Fibroblast of peridontal ligament (primary cell): ENCODE data around the gene GPC1.

Source experiments
- DNase-seq: peaks from one replicate; pipeline ENCODE4 v3.0.0-alpha.2; 2010; ENCODE audit errors: extremely low read depth

The GPC1 gene

DNA sequence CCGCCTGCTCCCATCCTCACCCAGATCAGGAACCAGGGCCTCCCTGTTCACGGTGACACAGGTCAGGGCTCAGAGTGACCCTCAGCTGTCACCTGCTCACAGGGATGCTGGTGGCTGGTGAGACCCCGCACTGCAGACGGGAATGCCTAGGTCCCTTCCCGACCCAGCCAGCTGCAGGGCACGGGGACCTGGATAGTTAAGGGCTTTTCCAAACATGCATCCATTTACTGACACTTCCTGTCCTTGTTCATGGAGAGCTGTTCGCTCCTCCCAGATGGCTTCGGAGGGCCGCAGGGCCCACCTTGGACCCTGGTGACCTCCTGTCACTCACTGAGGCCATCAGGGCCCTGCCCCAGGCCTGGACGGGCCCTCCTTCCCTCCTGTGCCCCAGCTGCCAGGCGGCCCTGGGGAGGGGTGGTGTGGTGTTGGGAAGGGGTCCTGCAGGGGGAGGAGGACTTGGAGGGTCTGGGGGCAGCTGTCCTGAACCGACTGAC is 31.7 kb downstream of the GPC1 start:
- no peak for DNase-seq

DNA sequence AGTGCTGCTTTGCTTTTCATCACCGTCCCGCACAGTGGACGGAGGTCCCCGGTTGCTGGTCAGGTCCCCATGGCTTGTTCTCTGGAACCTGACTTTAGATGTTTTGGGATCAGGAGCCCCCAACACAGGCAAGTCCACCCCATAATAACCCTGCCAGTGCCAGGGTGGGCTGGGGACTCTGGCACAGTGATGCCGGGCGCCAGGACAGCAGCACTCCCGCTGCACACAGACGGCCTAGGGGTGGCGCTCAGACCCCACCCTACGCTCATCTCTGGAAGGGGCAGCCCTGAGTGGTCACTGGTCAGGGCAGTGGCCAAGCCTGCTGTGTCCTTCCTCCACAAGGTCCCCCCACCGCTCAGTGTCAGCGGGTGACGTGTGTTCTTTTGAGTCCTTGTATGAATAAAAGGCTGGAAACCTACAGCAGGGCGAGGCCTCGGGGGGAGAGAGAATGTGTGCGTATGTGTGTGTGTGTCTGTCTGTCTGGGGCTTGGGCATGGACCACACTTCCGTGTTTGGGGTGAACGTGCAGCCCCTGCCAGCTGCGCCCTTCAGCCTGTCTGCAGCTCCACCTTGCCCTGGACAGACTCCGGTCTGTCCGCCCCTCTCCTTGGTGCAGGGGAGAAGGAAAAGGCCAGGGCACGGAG is 32.3 kb downstream of the GPC1 start:
- no peak for DNase-seq

DNA sequence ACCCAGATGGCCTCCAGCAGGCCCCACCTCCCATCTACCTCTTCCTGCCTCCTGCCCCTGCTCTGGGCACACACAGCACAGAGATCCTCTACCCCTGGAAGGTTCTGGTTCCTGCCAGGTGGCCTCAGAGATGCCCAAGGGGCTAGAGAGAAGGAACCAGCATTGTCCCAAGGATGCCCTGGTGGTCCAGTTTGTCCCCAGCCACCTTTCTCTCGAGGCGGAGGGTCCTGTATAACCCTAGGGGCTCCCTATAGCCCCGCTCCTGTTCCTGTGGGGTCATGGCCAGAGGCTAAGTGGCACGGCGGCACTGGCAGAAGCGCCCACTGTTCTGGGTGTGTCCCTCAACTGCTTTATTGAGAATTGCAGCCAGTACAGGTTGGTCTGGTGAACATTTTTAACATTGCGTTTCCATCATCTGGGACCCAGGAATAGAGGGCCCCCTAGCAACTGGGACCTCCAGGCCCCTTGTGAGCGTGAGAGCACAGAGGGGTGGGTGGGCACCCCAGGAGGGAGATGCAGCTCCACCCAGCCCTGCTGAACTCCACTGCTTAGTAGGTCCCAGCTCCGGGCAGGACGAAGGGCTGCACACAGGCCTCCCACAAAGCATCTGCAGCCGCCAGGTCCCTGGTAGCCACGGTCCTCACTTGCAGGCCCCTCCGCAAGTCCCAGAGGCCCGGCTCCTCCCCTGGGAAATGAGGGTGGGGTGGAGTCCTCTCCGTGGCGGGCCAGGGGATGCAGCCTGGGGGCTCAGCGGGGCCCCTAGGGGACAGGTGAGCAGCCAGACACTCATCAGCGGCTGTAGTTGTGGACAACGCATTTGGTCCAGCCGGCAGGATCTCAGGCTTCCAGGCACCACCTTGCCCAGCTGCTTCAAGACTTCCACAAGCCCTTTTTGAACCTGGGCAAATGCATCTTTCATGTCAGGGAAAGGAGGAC is 33.1 kb downstream of the GPC1 start:
- DNase-seq = no peak

DNA sequence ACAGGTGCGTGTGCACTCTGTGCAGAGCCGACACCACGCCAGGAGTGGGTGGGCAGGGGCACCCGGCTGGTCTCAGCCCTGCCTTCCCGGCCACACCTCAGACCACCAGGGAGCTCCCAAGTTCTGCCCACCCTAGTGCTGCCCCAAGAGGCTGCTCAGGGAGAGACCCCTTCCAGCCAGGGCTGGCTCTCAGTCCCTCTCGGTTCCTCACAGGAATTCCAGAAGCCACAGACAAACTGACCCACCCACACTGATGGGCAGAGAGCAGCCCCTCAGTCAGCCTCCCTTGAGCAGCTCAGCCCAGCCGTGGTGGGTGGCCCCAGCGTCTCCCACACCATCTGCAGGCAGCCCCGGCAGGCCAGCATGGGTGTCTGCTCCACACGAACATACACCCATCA is 33.8 kb downstream of the GPC1 start:
- DNase-seq = no peak

DNA sequence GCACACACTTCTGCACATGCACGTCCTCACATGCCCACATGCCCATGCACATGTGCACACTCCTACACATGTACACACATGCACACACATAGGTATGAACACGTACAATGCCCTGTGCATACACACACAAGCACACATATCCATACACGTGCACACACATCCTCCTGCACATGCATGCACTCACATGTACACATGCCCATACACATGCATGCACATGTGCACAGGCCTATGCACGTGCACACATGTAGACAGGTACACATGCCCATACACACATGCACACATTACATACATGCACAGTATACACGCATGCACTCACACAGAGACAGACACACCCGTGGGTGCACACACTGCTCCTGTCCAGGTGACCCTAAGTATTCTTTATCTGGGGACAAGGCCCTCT is 34.3 kb downstream of the GPC1 start:
- no peak for DNase-seq

DNA sequence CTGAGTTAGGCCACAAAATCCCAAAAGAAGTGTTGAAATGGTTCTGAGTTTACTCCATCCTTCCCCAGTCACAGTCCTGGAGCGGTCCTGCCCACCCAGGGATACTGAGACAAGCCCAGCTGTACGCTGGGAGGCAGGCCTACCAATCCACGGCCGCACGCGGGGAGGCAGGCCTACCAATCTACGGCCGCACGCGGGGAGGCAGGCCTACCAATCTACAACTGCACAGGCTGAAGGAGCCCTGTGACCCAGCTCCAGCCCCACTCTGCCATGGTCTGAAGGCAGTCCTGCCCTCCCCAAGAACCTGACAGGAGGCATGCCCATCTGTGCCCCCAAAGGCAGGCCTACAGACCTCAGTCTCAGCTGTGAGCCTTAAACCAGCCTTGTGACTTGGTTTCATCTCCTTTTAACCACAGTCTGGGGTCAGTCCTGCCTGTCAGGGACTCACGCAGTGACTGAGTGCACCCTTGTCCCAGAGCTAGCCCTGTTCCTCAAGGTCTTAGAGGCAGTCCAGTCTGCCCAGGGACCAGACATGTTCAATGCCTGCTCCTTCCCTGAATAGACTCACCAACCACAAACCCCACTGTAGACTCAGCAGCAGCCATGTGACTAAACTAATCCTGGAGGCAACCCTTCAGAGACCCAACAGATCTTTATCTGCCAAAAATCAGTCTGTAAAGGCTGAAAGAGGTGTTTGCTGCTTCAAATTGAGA is 36.8 kb downstream of the GPC1 start:
- no peak for DNase-seq

DNA sequence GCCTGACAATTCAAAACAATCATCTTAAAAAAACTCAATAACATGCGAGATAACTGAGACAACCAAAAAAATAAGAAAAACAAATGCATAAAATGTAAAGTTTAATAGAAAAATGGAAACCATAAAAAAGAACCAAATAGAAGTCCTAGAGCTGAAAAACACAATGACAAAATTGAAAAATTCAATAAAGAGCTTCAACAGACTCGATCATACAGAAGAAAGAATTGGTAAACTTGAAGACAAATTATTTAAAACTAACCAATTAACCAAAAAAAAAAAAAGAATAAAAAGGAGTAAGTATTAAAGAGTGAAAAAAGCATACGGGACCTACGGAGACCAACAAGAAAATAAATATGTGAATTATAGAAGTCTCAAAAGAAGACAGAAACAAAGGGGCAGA is 37.7 kb downstream of the GPC1 start:
- peak; percentile 6 for DNase-seq

DNA sequence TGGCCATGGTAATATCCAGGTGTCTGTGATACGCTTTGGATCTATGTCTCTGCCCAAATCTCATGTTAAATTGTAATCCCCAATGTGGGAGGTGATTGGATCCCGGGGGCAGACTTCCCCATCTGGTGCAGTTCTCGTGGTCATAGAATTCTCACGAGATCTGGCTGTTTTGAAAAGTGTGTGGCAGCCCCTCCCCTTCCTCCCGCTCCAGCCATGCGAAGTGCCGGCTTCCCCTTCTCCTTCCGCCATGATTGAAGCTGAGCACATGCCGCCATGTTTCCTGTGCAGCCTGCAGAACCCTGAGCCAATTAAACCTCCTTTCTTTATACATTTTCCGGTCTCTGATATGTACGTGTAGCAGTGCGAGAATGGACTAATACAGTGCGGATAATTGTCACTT is 42.5 kb downstream of the GPC1 start:
- no peak for DNase-seq

DNA sequence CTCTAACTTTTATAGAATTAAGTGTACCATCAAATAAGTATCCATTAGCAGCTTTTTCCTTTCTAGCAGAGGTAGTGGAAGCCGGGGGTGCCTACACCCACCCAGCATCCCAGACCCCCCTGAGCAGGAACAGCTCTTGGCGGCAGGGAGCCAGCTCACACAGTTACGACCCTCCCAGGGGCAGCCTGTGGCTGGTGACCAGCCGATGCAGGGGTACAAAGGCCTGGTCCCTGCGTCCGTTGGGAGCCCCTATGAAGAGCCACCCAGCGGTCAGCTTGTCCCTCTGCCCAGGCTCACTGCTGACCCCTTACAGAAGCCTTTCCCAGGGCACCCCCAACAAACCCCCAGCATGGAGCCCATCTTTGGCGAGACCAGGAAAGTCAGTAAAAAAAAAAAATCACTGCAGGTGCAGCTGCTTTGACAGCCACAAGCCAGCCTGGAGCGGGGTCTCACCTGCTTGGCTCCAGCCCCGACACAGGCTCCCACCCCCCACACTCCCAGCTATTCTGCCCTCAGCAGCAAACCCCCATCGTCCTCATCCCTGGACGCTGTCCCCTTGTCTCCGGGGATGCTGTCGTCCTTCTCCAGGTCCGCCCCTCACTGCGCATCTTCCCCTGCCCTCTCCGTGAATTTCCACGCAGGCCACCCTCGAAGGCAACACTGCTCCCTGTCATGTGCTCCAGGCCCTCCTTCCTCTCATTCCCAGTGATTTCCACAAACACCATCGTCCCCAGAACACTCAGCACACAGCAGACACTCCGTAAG is 43.1 kb downstream of the GPC1 start:
- no peak for DNase-seq

DNA sequence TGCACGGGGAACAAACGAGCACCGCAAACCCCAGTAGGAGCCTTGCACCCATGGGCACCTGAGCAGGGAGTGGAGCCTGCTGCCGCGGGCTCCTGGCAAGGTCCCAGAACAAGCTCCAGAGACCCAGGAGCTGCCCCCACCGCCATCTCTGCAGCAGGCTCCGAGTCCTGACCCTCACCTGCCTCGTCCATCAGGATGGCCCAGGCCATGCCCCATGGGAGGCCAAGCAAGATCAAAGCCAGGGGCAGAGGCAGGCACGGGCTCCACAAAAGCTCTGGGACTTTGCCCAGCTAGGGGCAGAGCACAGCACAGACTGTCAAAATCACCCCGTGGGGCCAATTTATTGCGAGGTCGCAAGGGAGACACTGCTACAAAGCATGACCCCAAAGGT is 43.6 kb downstream of the GPC1 start:
- DNase-seq = no peak

DNA sequence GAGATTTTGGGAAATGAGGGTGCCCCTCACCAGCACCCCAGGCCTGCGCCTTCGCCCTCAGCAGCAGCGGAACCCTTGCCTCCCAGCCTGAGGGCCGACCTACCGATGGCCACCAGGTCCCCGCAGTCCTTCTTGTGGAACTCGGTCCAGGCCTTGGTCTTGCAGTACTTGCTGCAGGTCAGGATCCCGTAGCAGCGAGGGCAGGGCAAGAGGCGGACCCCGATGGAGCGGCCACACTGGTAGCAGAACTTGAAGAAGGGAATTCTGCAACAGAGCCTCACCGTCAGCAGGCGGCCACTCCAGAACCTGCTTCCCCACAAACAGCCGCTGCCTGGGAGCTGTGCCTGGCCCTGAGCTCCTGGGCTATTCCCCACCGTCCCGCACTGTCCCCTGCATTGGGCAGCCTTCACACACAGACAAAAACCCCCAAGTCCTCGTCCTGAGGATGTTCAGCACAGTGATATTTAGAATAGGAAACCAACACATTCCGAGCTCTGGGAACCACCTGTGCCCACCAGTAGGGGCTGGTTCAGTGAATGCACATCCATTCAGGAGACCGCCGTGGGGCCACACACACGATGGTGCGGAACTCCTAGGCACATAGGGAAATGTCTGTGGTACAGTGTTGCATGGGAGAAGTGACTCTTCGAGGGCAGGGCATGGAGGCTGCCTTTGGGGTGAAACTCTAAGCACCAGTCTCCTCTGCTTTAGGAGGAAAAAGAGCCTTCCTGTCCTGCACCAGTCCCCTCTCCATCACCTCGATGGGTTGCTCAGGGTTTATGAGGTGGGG is 45.6 kb downstream of the GPC1 start:
- DNase-seq = no peak

DNA sequence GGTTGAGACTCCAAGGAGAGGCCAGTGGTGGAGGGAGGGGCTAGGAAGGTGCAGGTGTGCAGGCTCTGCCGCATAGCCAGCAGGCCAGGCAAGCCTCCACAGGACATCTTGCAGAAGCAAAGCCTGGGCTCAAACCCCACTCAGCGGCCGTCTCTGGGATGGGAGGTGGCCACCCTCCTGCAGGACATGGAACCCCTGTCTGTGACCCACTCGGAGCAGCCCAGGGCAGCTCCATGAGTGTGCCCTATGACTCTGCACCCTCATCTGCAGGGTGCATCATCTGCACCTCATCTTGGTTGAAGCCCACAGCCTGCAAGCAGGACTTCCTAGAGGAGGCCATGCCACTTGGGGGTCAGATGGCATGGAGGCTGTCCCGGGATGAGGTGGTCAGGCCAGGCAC is 46.3 kb downstream of the GPC1 start:
- no peak for DNase-seq

DNA sequence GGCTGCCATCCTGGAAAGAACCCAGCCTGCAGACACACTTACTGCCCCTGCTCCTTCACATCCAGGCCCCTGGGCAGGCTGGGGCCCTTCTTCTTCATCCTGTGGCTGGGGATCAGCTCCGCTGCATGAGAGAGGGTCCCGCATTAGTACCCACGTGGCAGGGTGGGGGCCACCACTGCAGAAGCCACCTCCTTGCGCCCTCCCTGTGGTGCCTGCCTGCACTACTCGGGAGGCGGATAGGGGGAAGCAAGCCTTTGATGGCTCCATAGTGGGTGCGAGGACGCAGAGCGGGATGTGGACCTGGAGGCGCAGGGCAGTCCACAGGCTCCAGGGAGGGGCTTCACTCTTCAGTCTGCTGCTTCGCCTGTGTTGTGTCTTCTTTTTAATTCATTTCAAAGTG is 46.7 kb downstream of the GPC1 start:
- no peak for DNase-seq

DNA sequence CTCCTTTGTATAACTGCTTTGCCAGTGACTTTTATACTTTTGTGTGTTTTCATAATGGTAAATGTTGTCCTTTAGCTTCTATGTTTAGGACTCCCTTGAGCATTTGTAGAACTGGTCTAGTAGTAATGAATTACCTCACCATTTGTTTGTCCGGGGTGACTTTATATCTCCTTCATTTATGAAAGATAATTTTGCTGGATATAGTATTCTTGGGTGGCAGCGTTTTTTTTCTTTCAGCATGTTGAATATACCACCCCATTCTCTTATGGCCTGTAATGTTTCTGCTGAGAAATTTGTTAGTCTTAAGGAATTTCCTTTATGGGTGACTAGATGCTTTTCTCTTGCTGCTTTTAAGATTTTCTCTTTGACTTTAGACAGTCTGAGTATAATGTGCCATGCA is 56.0 kb downstream of the GPC1 start:
- no peak for DNase-seq

DNA sequence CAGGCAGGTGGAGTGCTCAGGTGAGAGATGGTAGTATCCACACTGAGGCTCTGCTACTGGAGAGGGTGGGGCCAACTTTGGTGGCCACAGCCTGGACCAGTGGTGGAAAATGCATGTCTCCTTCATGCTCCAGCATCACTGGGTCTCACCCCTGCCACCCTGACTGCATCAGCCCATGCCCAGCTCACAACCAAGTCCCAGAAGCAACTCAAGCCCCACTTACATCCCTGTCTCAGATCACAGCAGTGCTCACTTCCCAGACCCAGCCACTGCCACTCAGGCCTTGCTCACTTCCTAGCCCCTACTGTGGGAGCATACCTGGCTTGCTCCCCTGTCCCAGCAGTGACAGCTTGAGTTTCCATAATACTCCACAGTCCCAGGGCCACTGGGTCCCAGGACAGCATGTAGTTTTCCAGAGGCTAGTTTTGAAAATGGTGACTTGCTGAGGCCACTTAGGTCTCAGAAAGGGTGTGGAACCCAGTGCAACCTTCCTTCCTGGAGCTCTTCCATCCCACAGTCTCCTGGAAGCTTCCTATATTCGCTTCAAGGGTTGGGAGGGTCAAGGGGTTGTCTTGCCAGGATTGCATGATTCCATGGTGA is 58.8 kb downstream of the GPC1 start:
- DNase-seq = no peak

DNA sequence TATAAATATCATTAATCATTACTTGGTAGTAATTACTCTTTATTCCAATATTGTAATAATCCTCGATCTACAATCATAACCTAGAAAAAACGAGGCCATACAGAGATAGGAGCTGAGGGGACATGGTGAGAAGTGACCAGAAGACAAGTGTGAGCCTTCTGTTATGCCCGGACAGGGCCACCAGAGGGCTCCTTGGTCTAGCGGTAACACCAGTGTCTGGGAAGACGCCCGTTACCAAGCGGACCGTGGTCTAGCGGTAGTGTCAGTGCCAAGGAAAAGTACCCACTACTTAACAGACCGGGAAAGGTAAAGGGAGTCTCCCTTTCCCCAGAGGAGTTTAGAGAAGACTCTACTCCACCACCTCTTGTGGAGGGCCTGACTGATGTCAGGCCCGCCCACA is 59.5 kb downstream of the GPC1 start:
- DNase-seq = peak; percentile 10

DNA sequence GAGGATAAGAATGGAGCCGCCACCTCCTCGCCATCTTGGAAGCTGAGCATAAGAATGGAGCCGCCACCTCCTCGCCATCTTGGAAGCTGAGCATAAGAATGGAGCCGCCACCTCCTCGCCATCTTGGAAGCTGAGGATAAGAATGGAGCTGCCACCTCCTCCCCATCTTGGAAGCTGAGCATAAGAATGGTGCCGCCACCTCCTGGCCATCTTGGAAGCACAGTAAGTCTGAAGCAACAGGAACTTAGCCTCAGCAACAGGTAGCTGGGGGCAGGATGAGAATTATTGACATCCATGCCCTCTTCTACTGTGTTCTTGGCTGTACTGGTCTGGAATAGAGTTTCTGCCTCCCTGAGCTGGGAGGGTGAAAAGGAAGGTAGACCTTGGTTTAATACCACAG is 61.6 kb downstream of the GPC1 start:
- DNase-seq = peak; percentile 28

DNA sequence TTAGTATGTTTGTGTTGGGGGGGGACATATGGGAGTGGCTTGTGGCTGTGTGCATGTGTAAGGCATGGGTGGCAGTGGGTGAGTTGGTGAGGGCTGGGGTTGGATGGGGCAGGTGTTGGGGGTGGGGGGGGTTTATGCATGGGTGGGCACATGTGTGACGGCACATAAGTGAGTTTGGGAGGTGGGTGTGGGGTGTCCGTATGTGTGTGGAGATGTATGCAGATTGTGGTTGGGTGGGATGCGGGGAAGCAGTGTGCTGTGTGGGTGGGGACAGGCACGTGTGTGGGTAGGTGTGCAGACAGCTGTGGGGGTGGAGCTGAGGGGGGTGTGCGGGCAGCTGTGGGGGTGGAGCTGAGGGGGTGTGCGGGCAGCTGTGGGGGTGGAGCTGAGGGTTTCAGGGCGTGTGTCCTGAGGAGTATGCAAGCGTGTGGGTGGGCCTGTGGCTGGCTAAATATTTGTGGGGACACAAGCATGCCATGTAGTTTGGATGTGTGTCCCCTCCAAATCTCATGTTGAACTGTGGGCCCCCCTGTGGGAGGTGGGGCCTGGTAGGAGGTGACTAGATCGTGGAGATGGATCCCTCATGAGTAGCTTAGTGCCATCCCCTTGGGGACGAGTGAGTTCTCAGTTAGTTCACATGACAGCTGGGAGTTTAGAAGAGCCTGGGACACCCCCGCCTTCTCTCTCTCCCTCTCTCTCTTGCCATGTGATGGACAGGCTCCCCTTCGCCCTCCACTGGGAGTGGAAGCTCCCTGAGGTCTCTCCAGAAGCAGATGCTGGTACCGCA is 62.9 kb downstream of the GPC1 start:
- DNase-seq = no peak

DNA sequence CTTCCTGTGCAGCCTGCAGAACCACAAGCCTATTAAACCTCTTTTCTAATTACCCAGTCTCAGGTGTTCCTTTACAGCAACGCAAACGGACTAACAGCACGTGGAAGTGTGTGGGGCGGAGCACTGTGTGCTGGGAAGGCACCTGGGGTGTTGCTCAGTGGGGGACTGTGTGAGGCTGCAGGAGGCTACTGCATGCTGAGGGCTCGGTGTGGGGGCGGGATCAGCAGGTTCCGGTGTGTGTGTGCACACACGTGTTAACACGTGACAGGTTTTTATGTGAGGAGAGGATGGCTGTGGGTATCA is 63.4 kb downstream of the GPC1 start:
- no peak for DNase-seq
